GM19395 (cell line): ENCODE measurements around the gene FAM114A1.
"Not testable (repeated sequence)": the region's sequence is repeated elsewhere in the genome, so short reads cannot be mapped to it uniquely, and the experiment has no call there.

Experiments
- ATAC-seq: cut with Tn5 transposase; IDR thresholded peaks from one replicate; pipeline ENCODE4 v1.9.1; 2021; ENCODE audit warnings: mild to moderate bottlenecking, moderate library complexity; ENCODE audit not compliant: unreplicated experiment

The FAM114A1 gene

DNA sequence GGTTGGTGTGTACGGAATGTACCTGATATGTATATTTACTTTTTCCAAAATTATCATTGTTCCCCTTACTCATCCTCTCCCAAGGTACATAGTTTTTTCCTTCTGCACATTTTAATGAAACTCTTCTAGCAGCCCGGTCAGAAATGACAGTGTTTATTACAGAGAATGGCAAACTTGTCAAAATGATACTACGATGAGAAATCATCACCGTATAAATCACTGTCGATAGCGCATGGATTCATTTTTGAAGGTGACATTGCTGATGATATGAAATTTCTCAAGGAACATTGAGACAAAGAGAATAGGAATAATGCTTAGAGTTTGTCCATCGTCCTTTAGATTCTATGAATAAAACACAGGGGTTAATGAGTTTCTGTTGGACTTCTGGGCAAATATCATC lies 30.6 kb downstream of the FAM114A1 start:
- ATAC-seq = no peak

DNA sequence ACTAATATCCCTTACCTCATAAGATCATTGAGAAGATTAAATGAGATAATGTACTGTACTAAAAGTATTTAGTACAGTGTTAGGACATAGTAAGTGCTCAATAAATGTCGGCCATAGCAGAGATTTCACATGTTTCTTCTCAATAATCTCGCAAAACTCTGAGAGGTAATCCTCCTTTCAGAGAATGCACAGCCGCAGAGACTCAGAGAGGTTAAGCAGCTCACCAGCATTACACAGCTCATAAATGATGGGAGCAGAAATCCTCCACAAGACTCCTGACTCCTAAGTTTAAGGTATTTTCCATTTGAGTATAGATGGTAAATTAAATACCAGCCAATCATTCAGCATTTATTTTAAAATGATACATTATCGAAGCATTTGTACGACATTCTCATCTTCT lies 34.6 kb downstream of the FAM114A1 start:
- ATAC-seq = no peak

DNA sequence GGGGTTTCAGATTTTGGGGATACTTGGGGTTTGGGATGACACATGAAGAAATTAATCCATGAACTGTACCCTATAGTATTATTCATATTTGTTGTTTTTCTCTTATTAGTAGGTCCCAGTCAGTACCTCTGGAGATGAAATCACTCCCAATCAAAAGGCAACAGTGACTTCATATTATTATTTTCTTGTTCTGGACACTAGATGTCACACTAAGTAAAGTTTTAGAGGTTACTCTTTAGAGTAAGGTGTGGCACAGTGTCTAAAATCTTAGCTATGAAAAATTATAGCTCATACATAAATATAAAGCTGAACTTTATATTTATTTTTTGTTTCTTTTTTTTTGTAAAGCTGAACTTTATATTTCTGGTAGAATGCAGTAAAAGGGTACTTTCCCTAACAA lies 35.1 kb downstream of the FAM114A1 start:
- no peak for ATAC-seq

DNA sequence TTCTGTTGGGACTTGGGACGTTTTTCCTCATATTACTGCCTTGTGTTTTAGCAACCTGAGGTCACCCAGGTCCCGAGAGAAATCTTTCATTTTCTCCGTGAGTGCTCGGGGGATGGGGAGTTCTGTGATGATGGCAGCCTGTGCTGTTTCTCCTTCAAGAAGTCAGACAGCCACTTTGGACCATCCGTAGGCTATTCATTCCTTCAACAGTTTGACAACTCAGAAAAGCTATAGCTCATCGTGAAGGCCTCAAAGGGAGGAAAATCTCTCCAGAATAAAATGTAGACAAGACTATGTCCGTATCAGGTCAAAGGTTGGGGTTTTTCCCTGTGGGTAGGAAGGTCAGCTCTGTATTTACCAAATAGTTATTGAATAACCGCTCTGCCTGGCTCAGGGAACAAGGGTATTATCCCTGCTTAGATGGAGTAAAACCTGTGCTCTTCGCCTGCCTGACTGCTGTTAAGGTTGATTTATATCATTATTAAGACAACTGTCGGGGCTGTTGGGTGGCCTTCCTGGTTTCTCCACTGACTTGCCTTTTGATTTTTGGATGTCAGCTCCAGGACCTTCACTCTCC lies 36.6 kb downstream of the FAM114A1 start:
- no peak for ATAC-seq

DNA sequence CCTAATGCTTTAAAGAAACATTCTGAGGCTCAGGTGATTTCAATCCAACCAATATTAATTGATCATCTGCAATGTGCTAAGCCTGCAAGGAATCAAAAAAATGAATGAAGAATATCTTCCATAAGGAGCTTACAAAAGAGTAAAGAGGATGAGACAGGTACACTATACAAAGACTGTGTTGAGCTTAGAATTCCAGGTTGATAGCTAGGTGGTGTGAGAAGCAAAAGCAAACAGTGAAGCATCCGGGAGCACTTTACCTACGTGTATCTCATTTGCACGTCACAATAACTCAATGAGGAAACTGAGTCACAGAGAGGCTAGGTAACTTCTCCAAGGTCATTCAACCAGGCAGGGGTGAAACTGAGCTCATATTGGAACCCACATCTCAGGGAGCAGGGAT lies 37.1 kb downstream of the FAM114A1 start:
- no peak for ATAC-seq

DNA sequence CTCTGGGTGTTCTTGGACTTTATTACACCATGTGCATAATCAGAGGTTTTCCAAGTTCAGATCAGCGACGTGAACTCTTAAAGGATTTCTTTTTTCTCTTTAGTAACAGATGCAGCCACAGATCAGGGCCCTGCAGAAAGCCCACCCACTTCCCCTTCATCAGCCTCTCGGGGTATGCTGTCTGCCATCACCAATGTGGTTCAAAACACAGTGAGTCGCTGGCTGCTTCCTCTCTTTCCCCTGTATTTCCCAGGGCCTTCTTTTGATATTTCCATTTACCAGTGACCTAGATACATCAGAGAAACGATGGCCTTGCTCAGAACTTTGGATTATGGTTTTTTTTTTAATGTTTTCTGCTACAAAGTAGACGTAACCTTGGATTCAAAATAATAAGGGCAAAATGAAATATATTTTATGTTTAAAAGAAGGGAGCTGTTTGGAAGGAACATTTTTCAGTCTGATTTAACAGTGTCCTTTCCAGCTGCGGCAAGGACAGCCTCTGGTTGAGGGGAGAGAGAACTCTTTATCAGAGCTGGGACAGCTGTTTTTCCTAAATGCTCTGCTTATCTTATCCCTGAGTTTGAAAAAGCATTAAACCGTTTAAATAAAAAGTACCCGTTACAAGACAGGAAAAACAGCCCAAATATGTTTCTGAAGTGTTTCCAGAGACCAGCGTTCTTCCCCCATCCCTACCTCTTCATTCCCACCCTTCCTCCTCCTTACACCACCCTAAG lies 38.2 kb downstream of the FAM114A1 start:
- ATAC-seq = no peak

DNA sequence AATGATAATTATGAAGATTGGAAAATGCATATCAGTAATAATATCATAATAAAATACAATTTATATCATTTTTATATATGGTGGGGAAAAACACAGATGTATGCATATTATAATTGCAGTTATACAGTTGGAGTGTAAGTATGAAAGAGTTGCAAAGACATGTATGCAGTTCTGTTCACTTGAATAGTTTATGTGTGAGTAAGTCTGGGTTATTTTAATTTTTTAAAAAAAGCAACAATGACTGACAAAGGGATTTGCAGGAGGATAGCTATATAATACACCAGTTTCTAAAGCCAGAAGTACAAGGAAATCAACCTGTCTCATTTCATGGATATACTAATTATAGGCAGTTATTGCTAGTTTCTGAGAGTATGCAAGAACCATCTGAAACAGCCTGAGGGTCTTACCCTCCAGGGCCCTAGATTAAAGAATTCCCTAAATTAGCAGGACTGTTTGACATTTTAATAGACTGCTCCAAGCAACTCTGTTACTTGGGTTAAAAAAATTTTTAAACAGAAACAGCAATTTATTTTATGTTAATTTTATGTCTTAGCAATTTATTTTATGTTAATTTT lies 40.2 kb downstream of the FAM114A1 start:
- no peak for ATAC-seq

DNA sequence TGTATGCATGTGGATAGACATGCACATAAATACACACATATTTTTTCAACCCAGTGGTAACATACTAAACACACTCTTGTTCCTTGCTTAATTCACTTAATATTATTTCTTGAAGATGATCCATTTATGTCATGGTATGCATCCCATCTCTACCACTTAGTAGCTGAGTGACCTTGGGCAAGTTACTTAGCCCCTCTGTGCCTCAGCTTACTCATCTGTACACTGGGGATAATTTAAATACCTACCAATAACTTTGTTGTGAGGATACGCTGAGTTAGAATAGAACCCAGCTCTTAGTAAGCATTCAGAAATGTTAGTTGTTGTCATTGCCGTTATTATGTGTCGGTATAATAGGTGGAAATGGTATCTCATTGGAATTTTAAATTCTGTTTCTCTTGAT lies 41.4 kb downstream of the FAM114A1 start:
- no peak for ATAC-seq

DNA sequence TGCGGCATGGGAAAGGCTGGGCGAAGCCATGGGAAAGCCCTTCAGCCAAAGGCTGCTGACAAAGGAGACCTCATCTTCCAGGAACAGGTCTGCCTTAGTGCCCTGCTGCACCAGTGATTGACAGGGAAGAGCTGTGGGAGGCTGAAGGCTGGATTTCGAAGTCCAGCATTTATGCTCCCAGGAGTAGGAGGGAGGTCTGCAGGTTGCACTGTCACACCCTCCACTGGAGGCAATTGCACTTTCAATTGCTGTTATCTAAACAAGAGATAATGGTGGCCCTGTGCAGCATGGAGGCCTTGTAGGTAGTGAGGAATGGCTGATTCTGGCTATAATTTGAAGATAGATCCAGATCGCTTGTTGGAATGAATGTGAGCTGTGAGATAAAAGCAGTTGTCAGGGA lies 43.7 kb downstream of the FAM114A1 start:
- ATAC-seq = no peak

DNA sequence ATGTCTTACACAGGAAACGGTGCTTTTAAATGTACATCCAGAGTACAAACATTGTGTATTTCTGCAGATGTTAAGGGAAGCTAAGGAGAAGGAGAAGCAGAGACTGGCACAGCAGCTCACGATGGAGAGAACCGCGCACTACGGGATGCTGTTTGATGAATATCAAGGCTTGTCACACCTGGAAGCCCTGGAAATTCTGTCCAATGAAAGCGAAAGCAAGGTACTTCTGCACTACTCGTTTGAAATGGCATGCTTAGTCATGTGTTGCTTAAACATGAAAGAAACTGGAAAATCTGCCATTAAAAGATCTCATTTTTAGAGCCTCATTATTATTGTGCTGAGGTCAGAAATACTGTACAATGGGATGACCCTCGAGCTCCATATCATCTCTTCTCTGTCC lies 47.2 kb downstream of the FAM114A1 start:
- no peak for ATAC-seq

DNA sequence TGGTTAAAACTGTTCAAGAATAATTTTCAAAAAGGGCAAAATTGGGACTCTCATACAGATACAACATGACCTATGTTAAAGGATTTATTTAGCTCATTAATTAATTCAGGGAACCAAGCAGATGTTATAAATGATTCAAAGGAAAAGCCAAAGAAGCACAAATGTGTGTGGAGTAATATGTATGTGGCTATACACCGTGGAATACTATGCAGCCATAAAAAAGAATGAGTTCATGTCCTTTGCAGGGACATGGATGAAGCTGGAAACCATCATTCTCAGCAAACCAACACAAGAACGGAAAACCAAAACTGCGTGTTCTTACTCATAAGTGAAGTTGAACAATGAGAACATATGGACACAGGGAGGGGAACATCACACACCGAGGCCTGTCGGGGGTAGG lies 48.7 kb downstream of the FAM114A1 start:
- not testable (repeated sequence) for ATAC-seq

DNA sequence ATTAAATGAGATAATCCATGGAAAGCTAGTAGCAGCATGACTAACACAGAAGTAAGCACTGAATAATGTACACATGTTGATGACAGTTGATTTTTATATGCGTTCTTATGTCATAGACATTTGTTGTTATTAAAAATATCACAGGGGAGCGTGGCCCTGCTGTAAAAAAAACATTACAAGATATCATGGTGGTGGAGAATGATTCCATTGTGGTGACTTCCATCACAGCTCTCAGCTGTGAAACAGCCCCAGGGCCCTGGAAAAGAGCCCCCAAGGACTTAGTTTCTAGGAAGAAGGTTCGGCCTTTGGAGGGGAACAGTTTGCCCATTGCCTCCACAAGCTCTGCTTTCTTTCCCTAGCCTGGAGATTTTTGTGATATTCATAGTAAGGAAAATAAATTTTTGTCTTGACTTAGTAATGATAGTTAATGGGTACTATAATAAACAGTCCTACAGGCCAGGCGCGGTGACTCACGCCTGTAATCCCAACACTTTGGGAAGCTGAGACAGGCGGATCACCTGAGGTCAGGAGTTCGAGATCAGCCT lies 49.9 kb downstream of the FAM114A1 start:
- ATAC-seq = no peak

DNA sequence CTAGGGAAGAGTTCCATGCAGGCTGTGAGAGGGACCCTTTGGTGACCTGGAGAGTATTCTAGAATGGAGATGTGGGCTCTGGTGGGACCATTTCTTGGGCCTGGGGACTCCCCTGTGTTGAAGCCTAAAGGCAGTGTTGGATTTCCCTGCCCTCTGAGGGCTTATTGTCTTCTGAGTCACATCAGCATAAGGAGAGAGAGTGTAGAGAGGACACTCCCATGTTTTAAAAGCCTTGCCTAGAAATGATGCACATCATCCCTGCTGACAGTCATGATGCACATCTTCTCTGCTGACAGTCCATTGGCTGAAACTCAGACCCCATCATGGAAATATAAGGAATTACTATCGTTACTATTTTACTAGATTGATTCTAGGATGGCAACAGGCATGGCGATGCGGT lies 51.9 kb downstream of the FAM114A1 start:
- ATAC-seq = no peak

DNA sequence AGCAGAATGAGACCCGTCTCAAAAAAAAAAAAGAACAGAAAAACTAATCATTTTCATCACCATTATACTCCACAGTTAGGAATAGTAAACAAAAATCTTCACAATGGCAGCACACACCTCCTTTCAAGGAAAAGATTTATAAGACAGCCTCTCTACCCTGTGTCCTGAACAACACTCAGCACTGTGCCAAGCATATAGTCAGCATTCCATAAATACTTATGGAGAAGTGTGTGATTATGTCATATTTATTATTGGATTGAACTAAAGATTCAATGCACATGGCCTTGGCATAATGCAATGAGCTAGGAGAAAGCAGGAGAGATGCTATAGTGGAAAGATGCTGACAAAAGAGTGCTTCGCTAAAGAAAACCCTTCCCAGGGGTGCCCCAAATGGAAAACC lies 52.6 kb downstream of the FAM114A1 start:
- ATAC-seq = no peak

DNA sequence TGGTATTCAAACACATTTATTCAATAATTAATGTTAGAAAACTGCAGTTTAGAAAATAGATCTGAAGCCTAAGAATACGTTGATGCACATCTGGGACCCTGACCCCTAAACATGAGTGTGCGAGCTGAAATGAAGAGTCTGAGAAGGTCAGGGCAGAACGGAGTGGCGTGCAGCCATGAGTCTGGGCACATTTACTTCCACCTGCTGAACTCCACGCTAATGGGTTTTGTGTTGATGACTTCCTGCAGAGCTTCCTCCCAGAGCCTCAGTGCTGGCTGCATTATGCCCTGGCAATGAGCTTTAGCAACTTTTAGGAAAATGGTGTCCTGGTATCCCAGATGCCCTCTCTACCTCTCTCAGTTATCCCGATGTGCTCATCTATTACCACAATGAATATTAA lies 53.1 kb downstream of the FAM114A1 start:
- no peak for ATAC-seq

DNA sequence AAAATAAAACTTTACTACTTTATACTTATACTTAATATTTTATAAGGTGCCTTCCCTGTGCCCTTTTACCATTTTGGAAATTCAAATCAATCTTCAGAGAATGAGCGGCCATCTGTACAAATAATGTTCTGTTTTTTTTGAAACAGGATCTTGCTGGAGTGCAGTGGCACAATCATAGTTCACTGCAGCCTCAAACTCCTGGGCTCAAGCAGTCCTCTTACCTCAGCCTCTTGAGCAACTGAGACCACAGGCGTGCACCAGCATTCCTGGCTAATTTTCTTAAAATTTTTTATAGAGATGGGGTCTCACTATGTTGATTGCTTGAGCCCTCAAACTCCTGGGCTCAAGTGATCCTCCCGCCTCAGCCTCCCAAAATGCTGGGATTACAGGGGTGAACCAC lies 53.5 kb downstream of the FAM114A1 start:
- no peak for ATAC-seq

DNA sequence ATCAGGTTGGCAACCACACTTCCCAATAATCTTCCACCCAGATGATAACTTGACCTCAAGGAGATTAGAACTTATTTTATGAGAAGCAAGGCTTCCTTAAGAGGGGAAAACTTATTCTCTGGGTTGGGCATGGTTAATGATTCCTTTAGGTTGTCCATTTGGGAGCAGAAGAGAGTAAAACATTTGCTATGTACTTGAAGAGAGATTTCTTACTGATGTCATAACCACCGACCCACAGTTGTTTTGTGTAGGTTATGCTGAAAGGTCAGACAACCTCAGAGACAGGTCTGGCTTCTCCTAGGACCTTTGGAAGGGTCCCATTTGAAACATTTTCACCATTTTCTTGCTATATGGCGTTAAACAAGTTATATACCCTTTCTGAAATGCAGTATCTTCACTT lies 56.1 kb downstream of the FAM114A1 start:
- ATAC-seq = no peak

DNA sequence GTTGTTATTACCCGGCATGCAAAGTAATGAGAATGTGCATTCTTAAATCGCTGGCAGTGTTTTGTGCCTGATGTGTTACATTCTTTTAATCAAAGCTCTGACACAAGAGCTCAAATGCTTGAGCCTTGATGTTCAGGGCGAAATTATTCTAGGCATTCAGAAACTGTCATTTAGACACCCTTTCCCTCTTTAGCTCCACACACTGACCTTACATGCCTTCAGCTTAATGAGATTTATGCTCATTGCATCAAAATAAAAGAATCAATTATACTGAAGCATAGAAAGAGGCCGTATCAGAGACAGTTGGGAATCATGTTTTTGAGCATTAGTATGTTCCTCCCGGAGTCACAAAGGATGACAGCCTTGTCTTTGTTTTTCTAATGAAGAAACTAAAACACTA lies 56.7 kb downstream of the FAM114A1 start:
- no peak for ATAC-seq

DNA sequence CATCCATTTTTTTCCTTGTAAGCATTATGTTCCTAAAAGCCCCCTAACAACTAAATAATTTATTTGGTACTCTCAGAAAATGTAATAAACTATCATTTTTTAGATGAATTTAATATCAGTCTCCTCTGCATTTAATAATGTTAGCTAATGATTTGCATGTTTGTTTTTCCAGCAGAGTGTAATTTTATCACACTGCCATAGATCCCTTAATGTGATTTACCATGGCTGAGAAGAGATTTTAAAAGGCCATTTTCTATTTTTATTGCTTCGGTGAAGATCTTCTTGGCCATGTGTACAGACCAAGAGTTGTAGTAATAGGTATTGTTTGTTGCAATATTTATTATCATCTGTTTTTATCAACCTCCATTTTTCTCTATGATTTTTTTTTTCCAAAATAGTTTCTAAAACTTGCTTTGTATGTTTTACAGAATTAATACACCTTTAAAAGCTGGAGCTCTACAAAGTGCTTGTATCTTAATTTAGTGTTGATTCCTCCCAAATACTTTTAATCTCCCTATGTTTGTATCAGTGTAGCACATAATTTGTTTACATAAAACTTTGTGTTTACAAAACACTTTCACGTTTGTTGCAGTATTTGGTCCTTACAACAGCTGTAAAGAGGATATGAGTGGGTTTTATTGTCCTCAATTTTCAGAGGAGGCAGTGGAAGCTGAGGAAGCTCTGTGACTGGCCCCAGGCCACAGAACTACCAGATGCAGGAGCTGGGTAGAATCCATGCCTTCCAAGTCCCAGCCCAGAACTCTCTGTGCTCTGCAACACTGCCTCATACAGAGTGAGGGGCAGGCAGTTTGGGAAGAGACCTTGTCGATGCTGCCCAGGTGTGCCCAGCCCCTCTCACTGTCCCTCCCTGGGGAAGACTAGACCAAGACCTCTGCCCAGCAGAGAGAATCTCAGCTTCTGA lies 58.1 kb downstream of the FAM114A1 start:
- no peak for ATAC-seq

DNA sequence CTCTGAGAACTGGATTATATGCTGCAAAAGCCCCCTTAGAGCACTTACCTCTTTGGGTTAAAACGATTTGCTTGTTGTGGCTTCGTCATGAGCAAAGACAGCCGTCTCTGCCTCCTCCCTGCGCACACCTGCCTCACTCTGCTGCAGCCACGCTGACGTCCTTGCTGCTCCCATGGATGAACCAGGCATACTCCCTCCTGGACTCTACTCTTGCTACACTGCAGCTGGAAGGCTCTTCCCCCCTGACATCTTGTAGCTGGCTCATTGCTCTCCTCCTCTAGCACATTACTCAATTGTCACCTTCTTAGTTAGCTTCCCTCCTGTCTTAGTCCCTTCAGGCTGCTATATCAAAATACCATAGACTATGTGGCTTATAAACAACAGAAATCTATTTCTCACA lies 59.3 kb downstream of the FAM114A1 start:
- ATAC-seq = no peak

DNA sequence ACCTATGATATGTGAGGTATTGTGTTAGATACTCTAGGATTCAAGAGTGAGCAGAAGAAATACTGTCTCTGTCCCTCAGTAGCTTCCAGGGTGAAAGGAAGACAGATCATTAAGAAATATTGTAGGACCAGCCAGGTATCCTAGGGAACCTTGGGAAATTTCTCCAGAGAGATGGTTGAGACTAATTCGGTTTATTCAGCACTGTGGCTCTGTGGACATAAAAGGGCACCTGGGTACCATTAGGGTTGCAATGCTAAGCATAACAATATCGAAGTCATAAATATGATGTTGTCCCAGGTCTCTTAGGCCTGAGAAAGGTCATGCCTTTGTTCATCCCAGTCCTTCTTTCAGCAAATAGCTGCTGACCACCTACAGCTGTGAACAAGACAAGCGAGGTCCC lies 61.0 kb downstream of the FAM114A1 start:
- no peak for ATAC-seq
